Measurements from ENCODE around the gene BRME1. TPM values are rescaled to one million over a fixed set of nuclear protein-coding genes. Genes with fewer than 3 reads are reported as not detected.
A peak's percentile ranks its signal among the peaks of the same experiment; 100 is the strongest.

BRME1 gene
- total and polyA plus RNA-seq, 2 of the 13 experiments (the other 11 are each of a cell fraction or from before 2014, with no cell fraction given) = 0.74 to 1.5 TPM

GRCh38 chr19:13881251-13881691, 24.6 kb downstream of the BRME1 start (continued):
- TF ChIP-seq ZNF883 (CRISPR knock-in tag; IDR thresholded peaks at IDR 0.05; ENCODE audit: not compliant biosample characterization) = no peak
- TF ChIP-seq ZNF740 (CRISPR knock-in tag; IDR thresholded peaks at IDR 0.05) = no peak
- no peak for TF ChIP-seq ELF1 (CRISPR knock-in tag; IDR thresholded peaks at IDR 0.05)
- no peak for TF ChIP-seq ZNF441 (CRISPR knock-in tag; IDR thresholded peaks at IDR 0.05; ENCODE audit: borderline replicate concordance)
- no peak for TF ChIP-seq ZNF484 (CRISPR knock-in tag; IDR thresholded peaks at IDR 0.05; ENCODE audit: borderline replicate concordance, low read depth)
- peak; percentile 6; the same call in 1 of the 2 replicates for TF ChIP-seq NR2F2 (IDR thresholded peaks at IDR 0.05; ENCODE audit: borderline replicate concordance, low read depth)
- TF ChIP-seq ZNF670 (CRISPR knock-in tag; IDR thresholded peaks at IDR 0.05; ENCODE audit: borderline replicate concordance) = no peak
- TF ChIP-seq ZNF3 (CRISPR knock-in tag; IDR thresholded peaks at IDR 0.05) = no peak
- TF ChIP-seq PHB2 (IDR thresholded peaks at IDR 0.05; ENCODE audit: partially characterized antibody) = no peak
- TF ChIP-seq NONO (IDR thresholded peaks at IDR 0.05) = no peak
- TF ChIP-seq NONO (CRISPR knock-in tag; conservative IDR thresholded peaks at IDR 0.05) = 0 out of 2 replicates have a peak, but pooled peaks have one; percentile 7
- no peak for TF ChIP-seq SRSF9 (IDR thresholded peaks at IDR 0.05; ENCODE audit: borderline replicate concordance, insufficient read depth, low read depth, low read length, poor library complexity, severe bottlenecking)
- TF ChIP-seq FOXK1 (CRISPR knock-in tag; IDR thresholded peaks at IDR 0.05; ENCODE audit: borderline replicate concordance, low read depth) = no peak
- no peak for TF ChIP-seq ZNF468 (CRISPR knock-in tag; IDR thresholded peaks at IDR 0.05)
- TF ChIP-seq ADNP (CRISPR knock-in tag; IDR thresholded peaks at IDR 0.05) = no peak
- no peak for TF ChIP-seq ZBTB44 (CRISPR knock-in tag; IDR thresholded peaks at IDR 0.05)
- no peak for TF ChIP-seq ELF3 (CRISPR knock-in tag; IDR thresholded peaks at IDR 0.05)
- no peak for TF ChIP-seq GTF3A (CRISPR knock-in tag; conservative IDR thresholded peaks at IDR 0.05)
- no peak for TF ChIP-seq XRCC5 (optimal IDR thresholded peaks at IDR 0.05; ENCODE audit: low read length)
- 0 out of 2 replicates have a peak, but pooled peaks have one; percentile 23 for TF ChIP-seq ETV5 (CRISPR knock-in tag; IDR thresholded peaks at IDR 0.05; ENCODE audit: borderline replicate concordance)
- no peak for TF ChIP-seq SNAPC5 (CRISPR knock-in tag; IDR thresholded peaks at IDR 0.05; ENCODE audit: borderline replicate concordance)
- no peak for TF ChIP-seq ZNF646 (CRISPR knock-in tag; IDR thresholded peaks at IDR 0.05)
- TF ChIP-seq SRY (CRISPR knock-in tag; IDR thresholded peaks at IDR 0.05) = no peak
- no peak for TF ChIP-seq TCF12 (IDR thresholded peaks at IDR 0.05)
- TF ChIP-seq TCF12 (CRISPR knock-in tag; IDR thresholded peaks at IDR 0.05) = no peak
